ENCODE results near the gene UBE2D2.

- TF ChIP-seq CTCF (IDR thresholded peaks at IDR 0.05) (peak in 3 of 4 experiments; percentile 61 to 72 (median 67)), POLR2A (IDR thresholded peaks at IDR 0.05) (no peak), EP300 (IDR thresholded peaks at IDR 0.05) (no peak), POLR2AphosphoS5 (IDR thresholded peaks at IDR 0.05) (peak; percentile 56)
Observed at GRCh38 chr5:139635606-139636206, 74.6 kb downstream of the UBE2D2 start.

All from gastroesophageal sphincter (tissue), 3 donors.